Hepatocyte (in vitro differentiated cells): ENCODE results near the gene SATB2.

ENCODE experiments used
- CTCF ChIP-seq: fragments of 200-600 bp; sonication (generic); IDR thresholded peaks from 2 replicates; pipeline ENCODE4 v1.5.1; 2016; ENCODE audit warnings: antibody characterized with exemption, mild to moderate bottlenecking; ENCODE audit not compliant: poor library complexity
- EZH2phosphoT487 ChIP-seq: fragments of 200-600 bp; sonication (generic); IDR thresholded peaks from one replicate; pipeline ENCODE4 v1.6.1; 2018; ENCODE audit warnings: antibody characterized with exemption, mild to moderate bottlenecking, low read depth, moderate library complexity; ENCODE audit not compliant: unreplicated experiment, severe bottlenecking

GRCh38 chr2:199220920-199221319 is 236.8 kb downstream of the SATB2 start:
- TF ChIP-seq CTCF = no peak
- no peak for TF ChIP-seq EZH2phosphoT487
